B cell (primary cell): Measurements from ENCODE around the gene SF3B5. TPM values are rescaled to one million over a fixed set of nuclear protein-coding genes. Genes with fewer than 3 reads are reported as not detected.

Experiments
- ATAC-seq: fragments of 200-7000 bp; cut with Tn5 transposase; one replicate; pipeline ENCODE4 v1.10.0; 2021; ENCODE audit warnings: low read depth, mild to moderate bottlenecking, moderate number of reproducible peaks, moderate library complexity
- CTCF ChIA-PET: fragments of 350-600 bp; sonication (Branson Sonifier 250); formaldehyde crosslinking; loops from one replicate; lab custom pipeline; 2021; ENCODE audit warnings: antibody characterized with exemption, inconsistent platforms; lab: Charles Lee
- POLR2A ChIA-PET: fragments of 350-600 bp; sonication (Branson Sonifier 250); formaldehyde crosslinking; loops from one replicate; lab custom pipeline; 2021; ENCODE audit warnings: antibody characterized with exemption; lab: Charles Lee
- DNase-seq: peaks from one replicate; pipeline ENCODE4 v3.0.0; 2013
- H2AFZ ChIP-seq: 2 replicates; pipeline ENCODE4 v1.6.1; 2012; ENCODE audit warnings: mild to moderate bottlenecking, low read depth, low read length; ENCODE audit not compliant: insufficient read depth, poor library complexity, severe bottlenecking
- H3K27ac ChIP-seq, 2 donors: 1 replicate in 1 of 2; 2 replicates in 1 of 2; pipeline ENCODE4 v1.5.1; 2012 to 2013; ENCODE audit warnings: low read length in 2 of 2, mild to moderate bottlenecking in 2 of 2, moderate library complexity in 1 of 2
- H3K27me3 ChIP-seq, 4 experiments: fragments of 200-600 bp in 1 of 4; sonication (generic) in 1 of 4; replicated peaks in 1 of 4; 1 replicate in 2 of 4; 2 replicates in 2 of 4; pipeline versions ENCODE4 v1.6.1 to v1.7.0; 2013 to 2016; ENCODE audit warnings: low read length in 3 of 4, mild to moderate bottlenecking in 2 of 4, mixed read lengths in 1 of 4, moderate library complexity in 1 of 4; ENCODE audit not compliant: insufficient read depth in 4 of 4, control insufficient read depth in 3 of 4; ENCODE audit errors: control extremely low read depth in 1 of 4
- H3K36me3 ChIP-seq, 2 experiments: replicated peaks in 1 of 2; 1 replicate in 1 of 2; 2 replicates in 1 of 2; pipeline versions ENCODE4 v1.6.1 to v1.7.1; 2013; ENCODE audit warnings: low read length in 1 of 2; ENCODE audit not compliant: insufficient read depth in 2 of 2, control insufficient read depth in 1 of 2; ENCODE audit errors: control extremely low read depth in 1 of 2, extremely low read depth in 1 of 2
- H3K4me1 ChIP-seq, 2 donors: fragments of 200-600 bp in 1 of 2; sonication (generic) in 1 of 2; 1 replicate in 1 of 2; 2 replicates in 1 of 2; pipeline versions ENCODE4 v1.5.1 to v1.6.1; 2013 to 2017; ENCODE audit warnings: low read length in 2 of 2; ENCODE audit not compliant: control insufficient read depth in 2 of 2, insufficient read depth in 2 of 2
- H3K4me2 ChIP-seq: replicated peaks from 2 replicates; pipeline ENCODE3; 2012; ENCODE audit warnings: mild to moderate bottlenecking, low read depth, low read length; ENCODE audit not compliant: poor library complexity, severe bottlenecking
- H3K4me3 ChIP-seq, 5 experiments: fragments of 200-600 bp in 1 of 5; sonication (generic) in 1 of 5; 1 replicate in 3 of 5; 2 replicates in 2 of 5; pipeline versions ENCODE4 v1.5.1 to v1.7.0; 2011 to 2016; ENCODE audit warnings: low read length in 4 of 5, mild to moderate bottlenecking in 4 of 5, low read depth in 2 of 5, control low read depth in 1 of 5, moderate library complexity in 1 of 5; ENCODE audit not compliant: insufficient read depth in 1 of 5; ENCODE audit errors: control extremely low read depth in 1 of 5, extremely low read depth in 1 of 5
- H3K79me2 ChIP-seq: fragments of 200-600 bp; sonication (generic); one replicate; pipeline ENCODE4 v1.6.0; 2016; ENCODE audit warnings: low read length; ENCODE audit not compliant: control insufficient read depth, insufficient read depth
- H3K9ac ChIP-seq: fragments of 200-600 bp; sonication (generic); 2 replicates; pipeline ENCODE4 v1.6.1; 2017; ENCODE audit warnings: mild to moderate bottlenecking, low read length, moderate library complexity
- H3K9me3 ChIP-seq, 3 donors: one replicate each; pipeline versions ENCODE4 v1.6.1 to v1.7.1; 2013; ENCODE audit warnings: low read length in 2 of 3; ENCODE audit not compliant: control insufficient read depth in 2 of 3, insufficient read depth in 1 of 3; ENCODE audit errors: control extremely low read depth in 1 of 3
- H4K20me1 ChIP-seq: 2 replicates; pipeline ENCODE4 v1.6.0; 2012; ENCODE audit warnings: mild to moderate bottlenecking, low read length; ENCODE audit not compliant: insufficient read depth, control insufficient read depth, poor library complexity, severe bottlenecking
- H3K27ac Mint-ChIP-seq: one replicate; pipeline ENCODE4 v1.8.0; 2021; ENCODE audit warnings: mixed read lengths
- H3K27me3 Mint-ChIP-seq: one replicate; pipeline ENCODE4 v1.8.0; 2021; ENCODE audit warnings: mixed read lengths
- H3K4me1 Mint-ChIP-seq: one replicate; pipeline ENCODE4 v1.8.0; 2021; ENCODE audit warnings: mixed read lengths
- H3K4me3 Mint-ChIP-seq: one replicate; pipeline ENCODE4 v1.8.0; 2021; ENCODE audit warnings: mixed read lengths
- H3K9me3 Mint-ChIP-seq: one replicate; pipeline ENCODE4 v1.8.0; 2022; ENCODE audit warnings: mixed read lengths; ENCODE audit not compliant: insufficient read depth
- EZH2 ChIP-seq: IDR thresholded peaks from 2 replicates; pipeline ENCODE4 v1.6.1; 2012; ENCODE audit warnings: borderline replicate concordance, low read depth, mild to moderate bottlenecking, moderate library complexity, low read length; ENCODE audit not compliant: insufficient read depth, poor library complexity, severe bottlenecking
- WGBS: methylation state at CpG from one replicate; pipeline ENCODE4 v1.1.5; 2013; ENCODE audit warnings: missing lambda C conversion rate; ENCODE audit not compliant: insufficient coverage; 5-methylcytosine and 5-hydroxymethylcytosine counted together
- intact Hi-C: fragments of 100-400 bp; cut with micrococcal nuclease; formaldehyde crosslinking; loops from one replicate; pipeline ENCODE4 v1.10.0; 2022
- polyA plus RNA-seq: library from polyadenylated mRNA; depleted of rRNA; stranded (reverse); fragments of >200 nt; gene quantifications from 2 replicates; pipeline ENCODE4 v1.2.3, GENCODE V29; 2012
- total RNA-seq, 2 donors: library from RNA; stranded (reverse); fragments of 120-200 nt in 1 of 2; gene quantifications; 1 replicate in 1 of 2; 2 replicates in 1 of 2; pipeline versions ENCODE4 v1.2.3 to v1.2.4, GENCODE V29; 2013 to 2022
- TF ChIP-seq, protein P1 (sequence below): fragments of 200-600 bp; IDR thresholded peaks from one replicate; pipeline ENCODE4 v1.8.0; 2022; ENCODE audit warnings: antibody characterized with exemption, mild to moderate bottlenecking

The SF3B5 gene
- total and polyA plus RNA-seq, 2 donors (not counting 1 experiment from before 2014, with no cell fraction given), result 111 to 360 TPM

GRCh38 chr6:144119376-144119775, 24.0 kb upstream of the SF3B5 start:
- Histone ChIP-seq H3K4me1 (no peaks in the 10 kb centered on the region), H3K9ac (no peak overlapping the region), H3K79me2 (no peaks in the 10 kb centered on the region), H3K9me3 (no peaks in the 10 kb centered on the region), H3K27me3 (no peaks in the 10 kb centered on the region), H3K4me2 (no peak overlapping the region), H4K20me1 (no peaks in the 10 kb centered on the region), H3K27ac (no peak overlapping the region), H3K36me3 (no peaks in the 10 kb centered on the region), H3K4me3 (no peak overlapping the region), H2AFZ (no peak overlapping the region)
- H3K27me3 Mint-ChIP-seq, result no peaks in the 10 kb centered on the region
- H3K27ac Mint-ChIP-seq, result no peak overlapping the region
- intact Hi-C loops, result no loop called here
- DNase-seq, result no peak
- WGBS, result 92% methylated on average over 3 of the region's 5 CpGs
- peaks cover 7% of the 10 kb centered on the region for H3K4me1 Mint-ChIP-seq
- ChIA-PET CTCF (no interaction called here), POLR2A (no interaction called here)
- TF ChIP-seq, protein P1, sequence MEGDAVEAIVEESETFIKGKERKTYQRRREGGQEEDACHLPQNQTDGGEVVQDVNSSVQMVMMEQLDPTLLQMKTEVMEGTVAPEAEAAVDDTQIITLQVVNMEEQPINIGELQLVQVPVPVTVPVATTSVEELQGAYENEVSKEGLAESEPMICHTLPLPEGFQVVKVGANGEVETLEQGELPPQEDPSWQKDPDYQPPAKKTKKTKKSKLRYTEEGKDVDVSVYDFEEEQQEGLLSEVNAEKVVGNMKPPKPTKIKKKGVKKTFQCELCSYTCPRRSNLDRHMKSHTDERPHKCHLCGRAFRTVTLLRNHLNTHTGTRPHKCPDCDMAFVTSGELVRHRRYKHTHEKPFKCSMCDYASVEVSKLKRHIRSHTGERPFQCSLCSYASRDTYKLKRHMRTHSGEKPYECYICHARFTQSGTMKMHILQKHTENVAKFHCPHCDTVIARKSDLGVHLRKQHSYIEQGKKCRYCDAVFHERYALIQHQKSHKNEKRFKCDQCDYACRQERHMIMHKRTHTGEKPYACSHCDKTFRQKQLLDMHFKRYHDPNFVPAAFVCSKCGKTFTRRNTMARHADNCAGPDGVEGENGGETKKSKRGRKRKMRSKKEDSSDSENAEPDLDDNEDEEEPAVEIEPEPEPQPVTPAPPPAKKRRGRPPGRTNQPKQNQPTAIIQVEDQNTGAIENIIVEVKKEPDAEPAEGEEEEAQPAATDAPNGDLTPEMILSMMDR, result no peak
- no peak for TF ChIP-seq EZH2
- no peaks in the 10 kb centered on the region for H3K9me3 Mint-ChIP-seq
- ATAC-seq, result no peak
- H3K4me3 Mint-ChIP-seq, result no peak overlapping the region

DNA sequence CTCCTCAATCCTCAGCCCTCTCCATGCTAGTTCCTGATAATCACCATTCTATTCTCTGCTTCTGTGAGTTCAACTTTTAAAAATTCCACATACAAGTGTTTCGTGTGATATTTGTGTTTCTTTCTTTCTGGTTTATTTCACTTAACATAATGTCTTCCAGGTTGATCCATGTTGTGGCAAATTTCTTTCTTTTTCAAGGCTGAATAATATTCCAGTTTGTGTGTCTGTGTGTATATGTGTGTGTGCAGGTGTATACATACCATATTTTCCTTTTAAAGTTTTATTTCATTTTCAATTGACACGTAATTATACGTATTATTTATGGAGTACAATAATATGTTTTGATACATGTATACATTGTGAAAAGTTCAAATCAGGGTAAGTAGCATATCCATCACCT, 19.8 kb upstream of the SF3B5 start:
- H3K9me3 Mint-ChIP-seq, result no peaks in the 10 kb centered on the region
- no peaks in the 10 kb centered on the region for H4K20me1 ChIP-seq
- no peaks in the 10 kb centered on the region for H3K79me2 ChIP-seq
- DNase-seq (no peak), ATAC-seq (no peak)
- H3K4me1 Mint-ChIP-seq, result no peaks in the 10 kb centered on the region
- no peaks in the 10 kb centered on the region for H3K27me3 ChIP-seq
- intact Hi-C loops, result no loop called here
- no peak overlapping the region for H3K27ac Mint-ChIP-seq
- no peak overlapping the region for H3K27ac ChIP-seq
- no peak overlapping the region for H3K4me3 Mint-ChIP-seq
- ChIA-PET POLR2A (no interaction called here), CTCF (interaction anchor here (0.7 kb wide), 1 partner anchor 12 kb away, joined by 3 read pairs; no protein-coding TSS in a partner anchor)
- no peaks in the 10 kb centered on the region for H3K36me3 ChIP-seq
- H3K9me3 ChIP-seq, result no peaks in the 10 kb centered on the region
- H3K4me2 ChIP-seq, result no peak overlapping the region
- no peak overlapping the region for H3K4me3 ChIP-seq
- TF ChIP-seq, protein P1, result no peak
- no peak for TF ChIP-seq EZH2
- no peaks in the 10 kb centered on the region for H3K27me3 Mint-ChIP-seq
- H2AFZ ChIP-seq, result no peak overlapping the region
- no peaks in the 10 kb centered on the region for H3K4me1 ChIP-seq
- WGBS, result no CpG with 5 or more reads among the region's 3 CpGs
- H3K9ac ChIP-seq, result no peak overlapping the region
